NCI-H2107 treated with DMSO at 0.1 percent for 48 hours (cell line): ENCODE data around the gene CRYBB3.
A peak's percentile ranks its signal among the peaks of the same experiment; 100 is the strongest.
"Not testable (repeated sequence)": the region's sequence is repeated elsewhere in the genome, so short reads cannot be mapped to it uniquely, and the experiment has no call there.

Experiments
- DNase-seq: peaks from one replicate; lab custom pipeline; 2025; ENCODE audit not compliant: unreplicated experiment; lab: John Stamatoyannopoulos, UW

Gene CRYBB3

GRCh38 chr22:25174888-25175411, 24.7 kb upstream of the CRYBB3 start:
- no peak for DNase-seq

GRCh38 chr22:25176175-25176574, 23.5 kb upstream of the CRYBB3 start:
- no peak for DNase-seq

- DNase-seq: no peak
These were observed 22.9 kb upstream of the CRYBB3 start for GRCh38 chr22:25176799-25177198.

GRCh38 chr22:25177226-25177625, 22.4 kb upstream of the CRYBB3 start:
- DNase-seq: no peak

GRCh38 chr22:25177895-25178294, 21.8 kb upstream of the CRYBB3 start:
- no peak for DNase-seq

GRCh38 chr22:25178348-25178747, 21.3 kb upstream of the CRYBB3 start:
- DNase-seq: not testable (repeated sequence)

- not testable (repeated sequence) for DNase-seq
These were observed 20.6 kb upstream of the CRYBB3 start for GRCh38 chr22:25178869-25179631.

GRCh38 chr22:25182131-25183110, 17.2 kb upstream of the CRYBB3 start:
- DNase-seq: no peak

GRCh38 chr22:25183949-25184619, 15.6 kb upstream of the CRYBB3 start:
- no peak for DNase-seq

GRCh38 chr22:25186140-25186539, 13.5 kb upstream of the CRYBB3 start:
- DNase-seq: no peak

GRCh38 chr22:25187469-25187868, 12.2 kb upstream of the CRYBB3 start:
- DNase-seq: no peak

GRCh38 chr22:25192406-25192805, 7.3 kb upstream of the CRYBB3 start:
- no peak for DNase-seq

- DNase-seq: no peak
These were observed 6.5 kb upstream of the CRYBB3 start for GRCh38 chr22:25193130-25193529.

GRCh38 chr22:25193548-25193947, 6.1 kb upstream of the CRYBB3 start:
- DNase-seq: no peak

GRCh38 chr22:25196326-25196725, 3.3 kb upstream of the CRYBB3 start:
- no peak for DNase-seq

GRCh38 chr22:25197340-25197739, 2.3 kb upstream of the CRYBB3 start:
- DNase-seq: no peak

GRCh38 chr22:25200967-25201366, 1.3 kb downstream of the CRYBB3 start:
- DNase-seq: no peak

GRCh38 chr22:25201557-25202273, 2.1 kb downstream of the CRYBB3 start:
- no peak for DNase-seq

GRCh38 chr22:25202290-25202921, 2.7 kb downstream of the CRYBB3 start:
- peak; percentile 9 for DNase-seq

GRCh38 chr22:25203082-25203481, 3.4 kb downstream of the CRYBB3 start:
- no peak for DNase-seq
